ENCODE measurements around the gene WDR88. TPM values are rescaled to one million over a fixed set of nuclear protein-coding genes. Genes with fewer than 3 reads are reported as not detected.
"Not testable (repeated sequence)": the region's sequence is repeated elsewhere in the genome, so short reads cannot be mapped to it uniquely, and the experiment has no call there.

The WDR88 gene
- total RNA-seq, 1 donor from 2014 or later = not detected

DNA sequence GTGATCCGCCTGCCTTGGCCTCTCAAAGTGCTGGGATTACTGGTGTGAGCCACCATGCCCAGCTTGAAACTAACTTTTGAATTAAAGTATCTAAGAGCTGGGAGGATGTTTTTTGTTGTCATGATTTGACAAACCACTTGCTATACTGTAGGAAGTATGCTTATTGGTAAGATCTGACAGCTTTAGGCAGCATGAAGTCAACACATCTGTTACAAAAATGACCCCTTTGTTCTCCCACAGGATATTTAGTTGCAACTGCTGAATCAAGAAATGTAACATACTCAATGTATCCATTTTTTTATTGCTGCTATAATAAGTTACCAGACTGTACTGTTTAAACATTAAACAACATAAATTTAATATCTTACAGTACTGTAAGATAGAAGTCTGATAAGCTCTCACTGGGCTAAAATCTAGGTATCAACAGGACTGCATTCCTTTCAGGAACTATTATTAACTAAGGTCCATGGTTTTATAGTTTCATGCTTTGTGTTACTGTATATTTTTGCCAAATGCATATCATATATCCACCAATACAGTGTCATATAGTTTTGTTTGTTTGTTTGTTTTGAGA lies 39.4 kb downstream of the WDR88 start:
- DNase-seq (ENCODE audit: low read depth, low spot score) = no peak

DNA sequence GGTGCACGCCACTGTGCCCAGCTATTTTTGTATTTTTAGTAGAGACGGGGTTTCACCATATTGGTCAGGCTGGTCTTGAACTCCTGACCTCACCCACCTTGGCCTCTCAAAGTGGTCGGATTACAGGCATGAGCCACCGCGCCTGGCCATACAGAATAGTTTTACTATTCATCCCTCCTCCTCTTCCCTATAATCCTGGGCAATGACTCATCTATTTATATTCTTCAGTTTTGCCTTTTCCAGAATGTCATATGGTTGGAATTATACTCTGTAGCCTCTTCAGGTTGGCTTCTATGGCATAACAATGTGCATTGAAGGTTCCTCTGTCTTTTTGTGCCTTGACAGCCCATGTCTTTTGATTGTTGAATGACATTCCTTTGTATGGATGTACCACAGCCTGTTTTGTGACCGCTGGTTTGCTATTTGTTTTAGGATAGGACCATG lies 40.0 kb downstream of the WDR88 start:
- no peak for DNase-seq (ENCODE audit: low read depth, low spot score)

DNA sequence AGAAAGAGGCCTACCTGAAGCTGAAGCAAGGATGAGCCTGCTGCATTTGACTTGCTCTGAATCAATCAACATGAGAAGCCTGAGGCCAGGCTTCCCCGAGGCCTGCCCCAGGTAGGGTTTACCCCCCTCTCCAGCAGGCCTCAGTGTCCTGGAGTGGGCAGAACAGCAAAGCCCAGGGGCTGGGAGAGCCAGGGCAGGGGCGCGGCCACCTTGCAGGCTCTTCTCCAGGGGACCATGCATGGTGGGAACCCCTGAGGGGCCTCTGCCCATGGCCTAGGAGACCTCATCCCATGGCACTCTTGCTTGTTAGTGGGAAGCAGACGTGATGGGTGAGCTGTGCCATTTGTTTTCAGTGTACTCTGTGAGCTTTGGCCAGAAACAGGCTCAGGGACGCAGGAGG lies 42.3 kb downstream of the WDR88 start:
- DNase-seq (ENCODE audit: low read depth, low spot score) = no peak

DNA sequence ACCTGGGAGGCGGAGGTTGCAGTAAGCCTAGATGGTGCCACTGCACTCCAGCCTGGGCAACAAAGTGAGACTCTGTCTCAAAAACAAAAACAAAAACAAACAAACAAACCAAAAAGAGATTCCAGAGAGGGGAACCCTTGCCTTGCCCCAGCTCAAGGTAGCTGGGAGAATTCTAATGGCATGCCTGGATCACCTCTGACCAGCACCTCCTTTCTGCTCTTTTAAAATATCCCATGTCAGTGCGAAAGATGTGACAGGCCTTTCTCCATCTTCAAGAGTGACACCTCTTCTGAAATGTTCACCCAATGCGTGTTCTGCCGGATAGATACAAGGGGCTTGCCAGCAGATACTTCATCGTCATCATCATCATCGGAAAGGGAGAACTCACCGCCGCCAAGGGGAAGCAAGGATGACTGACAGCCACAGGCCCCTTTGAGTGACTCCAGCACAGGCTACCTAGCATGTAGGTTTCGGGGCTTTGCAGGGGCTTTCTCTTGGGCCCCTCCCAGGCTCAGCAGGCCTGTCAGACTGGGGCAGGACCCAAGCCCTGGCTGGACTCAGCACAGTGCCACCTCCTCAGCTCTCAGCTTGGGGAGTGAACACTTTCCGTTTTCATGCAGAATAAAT lies 43.4 kb downstream of the WDR88 start:
- no peak for DNase-seq (ENCODE audit: low read depth, low spot score)

DNA sequence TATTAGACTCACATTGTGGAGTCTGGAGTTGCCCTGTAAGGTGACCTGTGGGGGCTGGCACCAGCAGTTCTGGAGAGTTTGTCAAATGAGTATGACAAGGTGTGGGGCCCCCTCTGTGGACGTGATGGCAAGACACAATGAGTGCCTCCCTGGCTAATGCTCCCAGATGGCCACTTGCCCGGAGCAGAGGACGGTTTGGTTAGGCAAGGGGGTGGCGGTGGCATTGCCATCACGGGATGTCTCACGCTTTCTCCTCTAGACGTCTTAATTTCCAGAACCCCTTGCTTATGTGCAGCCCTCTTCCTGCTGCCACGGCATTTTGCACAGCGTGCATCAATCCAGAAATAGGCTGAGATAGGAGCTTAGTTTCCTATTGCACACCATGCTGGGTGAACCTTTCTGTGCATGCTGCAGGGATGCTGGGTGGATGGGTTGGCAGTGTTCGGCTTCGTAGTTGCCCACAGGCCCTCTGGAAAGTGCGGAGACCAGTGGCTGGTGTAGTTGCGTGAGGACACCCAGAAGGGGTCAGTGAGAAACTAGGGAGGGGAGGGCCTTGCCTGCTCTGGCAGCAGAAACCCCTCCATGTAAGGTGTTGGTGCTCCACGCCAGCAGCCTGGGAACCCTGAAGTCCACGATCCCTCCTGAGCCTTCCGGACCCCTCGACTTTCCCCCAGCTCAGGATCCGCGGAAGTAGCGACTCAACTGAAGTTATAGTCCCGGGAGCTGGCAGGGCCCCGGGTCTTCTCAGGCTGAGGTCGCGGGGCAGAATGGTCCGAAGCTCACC lies 44.2 kb downstream of the WDR88 start:
- DNase-seq (ENCODE audit: low read depth, low spot score) = no peak

DNA sequence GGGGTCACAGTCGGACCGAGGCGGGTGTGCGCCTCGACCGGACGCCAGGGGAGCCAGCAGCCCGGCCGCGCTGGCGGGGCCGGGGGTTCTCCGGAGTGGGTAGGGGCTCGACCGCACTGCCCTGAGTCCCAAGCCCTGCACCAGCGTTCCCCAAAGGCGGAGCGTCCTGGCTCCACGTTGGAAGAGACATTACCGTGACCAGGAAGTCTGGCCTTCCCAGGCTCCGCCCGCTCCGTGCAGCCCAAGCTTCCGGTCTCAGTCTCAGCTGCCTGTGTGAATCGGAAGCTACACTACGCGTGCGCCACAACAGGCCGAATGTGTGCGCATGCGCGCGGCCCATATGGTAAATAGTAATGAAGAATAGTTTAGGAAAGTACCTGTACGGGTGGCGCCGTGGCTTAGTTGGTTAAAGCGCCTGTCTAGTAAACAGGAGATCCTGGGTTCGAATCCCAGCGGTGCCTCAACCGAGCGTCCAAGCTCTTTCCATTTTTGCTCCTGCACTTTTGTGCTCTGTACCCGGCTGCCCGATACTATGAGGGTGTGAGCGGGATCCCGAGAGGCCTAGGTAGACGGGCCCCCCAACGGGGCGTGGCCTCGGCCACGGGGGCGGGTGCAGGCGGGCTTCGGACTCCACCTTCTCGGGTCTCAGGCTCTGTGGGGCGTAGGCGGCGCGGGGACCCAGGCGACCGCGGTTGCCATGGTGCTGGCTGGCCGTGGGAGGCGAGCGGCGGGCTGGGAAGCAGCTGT lies 44.9 kb downstream of the WDR88 start:
- DNase-seq (ENCODE audit: low read depth, low spot score) = peak; percentile 89

DNA sequence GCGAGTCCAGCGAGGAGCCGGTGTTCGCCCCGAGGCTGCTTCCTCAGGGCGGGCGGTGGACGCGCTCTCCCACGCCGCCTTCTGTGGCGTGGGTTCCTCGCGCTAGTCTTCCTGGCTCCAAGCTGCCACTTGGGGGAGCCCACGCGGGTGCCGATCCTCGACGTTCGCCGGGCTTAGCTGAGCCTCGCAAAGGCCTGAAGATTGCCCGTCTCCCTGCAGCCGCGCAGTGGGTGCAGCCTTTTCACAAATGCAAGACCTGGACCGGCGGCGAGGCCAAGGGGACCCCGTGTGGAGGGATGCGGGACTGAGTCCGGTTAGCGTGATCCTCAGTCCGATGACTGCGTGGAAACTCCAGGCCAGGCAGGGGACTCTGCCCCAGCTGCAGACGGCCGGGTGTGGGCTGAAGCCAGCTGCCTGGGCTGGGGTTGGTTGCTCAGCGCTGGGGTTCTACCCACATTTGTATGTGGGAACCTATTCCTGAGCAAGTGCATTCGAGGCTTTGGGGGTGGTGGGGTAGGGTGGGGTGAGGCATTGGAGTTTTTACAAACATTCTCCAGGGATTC lies 45.6 kb downstream of the WDR88 start:
- no peak for DNase-seq (ENCODE audit: low read depth, low spot score)

DNA sequence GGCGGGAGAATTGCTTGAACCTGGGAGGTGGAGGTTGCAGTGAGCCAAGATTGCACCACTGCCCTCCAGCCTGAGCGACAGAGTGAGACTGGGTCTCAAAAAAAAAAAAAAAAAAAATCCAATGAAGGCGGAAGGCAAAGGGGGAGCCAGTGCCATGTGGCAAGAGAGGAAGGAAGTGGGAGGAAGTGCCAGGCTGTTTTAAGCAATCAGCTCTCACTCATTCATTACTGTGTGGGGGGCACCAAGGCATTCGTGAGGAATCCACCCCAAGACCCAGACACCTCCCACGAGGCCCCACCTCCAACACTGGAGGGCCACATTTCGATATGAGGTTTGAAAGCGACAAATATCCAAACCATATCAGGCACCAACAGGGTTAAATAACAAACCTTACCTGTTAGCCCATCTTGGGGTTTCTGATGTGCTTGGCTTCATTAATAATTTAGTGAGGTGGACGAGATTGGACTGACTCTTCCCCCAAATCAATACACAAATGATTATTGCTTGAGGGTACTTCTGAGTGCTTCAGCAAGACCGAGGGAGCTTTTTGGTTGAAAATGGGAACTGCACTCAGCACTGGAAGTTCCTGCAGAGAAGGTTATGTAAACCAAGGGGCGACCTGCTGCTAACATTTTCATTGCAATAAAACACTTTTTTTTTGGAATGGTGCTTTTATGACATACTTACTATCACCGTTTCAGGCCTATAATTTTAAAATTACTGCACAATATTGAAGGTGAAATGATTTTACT lies 54.7 kb downstream of the WDR88 start:
- DNase-seq (ENCODE audit: low read depth, low spot score) = no peak

DNA sequence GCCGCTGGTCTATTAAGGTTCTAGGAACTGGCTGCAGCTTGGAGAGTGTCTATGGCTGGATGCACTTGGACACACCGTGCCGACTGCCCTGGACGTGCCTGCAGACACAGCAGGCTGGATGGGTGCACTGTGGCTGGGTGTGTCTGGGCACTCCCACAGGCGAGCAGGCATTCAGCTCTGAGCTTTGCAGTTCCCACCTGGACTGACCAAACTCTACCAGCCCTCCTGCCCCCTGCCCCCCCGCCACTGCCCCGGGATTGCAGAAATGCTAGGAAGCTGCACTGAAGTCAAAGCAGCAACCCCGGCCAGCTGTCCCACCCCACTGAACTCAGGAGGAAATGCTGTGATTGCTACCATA lies 55.2 kb downstream of the WDR88 start:
- DNase-seq (ENCODE audit: low read depth, low spot score) = no peak

DNA sequence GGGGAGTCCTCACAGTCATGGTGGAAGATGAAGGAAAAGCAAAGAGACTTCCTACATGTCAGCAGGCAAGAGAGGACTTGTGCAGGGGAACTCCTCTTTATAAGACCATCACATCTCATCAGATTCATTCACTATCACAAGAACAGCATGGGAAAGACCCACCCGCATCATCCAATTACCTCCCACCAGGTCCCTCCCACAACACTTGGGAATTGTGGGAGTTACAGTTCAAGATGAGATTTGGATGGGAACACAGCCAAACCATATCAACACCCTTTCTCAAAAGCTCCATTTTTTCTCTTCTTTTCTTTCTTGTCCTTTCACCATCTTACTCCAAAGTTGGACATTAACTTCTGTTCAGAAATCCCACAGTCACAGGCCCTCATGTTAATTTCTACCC lies 57.5 kb downstream of the WDR88 start:
- no peak for DNase-seq (ENCODE audit: low read depth, low spot score)

DNA sequence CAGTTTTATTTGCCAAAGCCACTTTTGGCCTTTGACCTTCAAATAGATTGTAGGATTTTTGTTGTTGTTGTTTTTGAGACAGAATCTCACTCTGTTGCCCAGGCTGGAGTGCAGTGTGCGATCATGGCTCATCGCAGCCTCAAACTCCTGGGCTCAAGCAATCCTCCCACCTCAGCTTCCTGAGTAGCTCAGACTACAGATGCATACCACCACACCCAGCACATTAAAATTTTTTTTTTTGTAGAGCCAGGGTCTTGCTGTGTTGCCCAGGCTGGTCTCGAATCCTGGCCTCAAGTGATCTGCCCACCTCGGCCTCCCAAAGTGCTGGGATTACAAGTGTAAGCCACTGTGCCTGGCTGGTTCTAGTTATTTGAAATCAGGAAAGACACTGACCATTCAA lies 59.2 kb downstream of the WDR88 start:
- not testable (repeated sequence) for DNase-seq (ENCODE audit: low read depth, low spot score)

DNA sequence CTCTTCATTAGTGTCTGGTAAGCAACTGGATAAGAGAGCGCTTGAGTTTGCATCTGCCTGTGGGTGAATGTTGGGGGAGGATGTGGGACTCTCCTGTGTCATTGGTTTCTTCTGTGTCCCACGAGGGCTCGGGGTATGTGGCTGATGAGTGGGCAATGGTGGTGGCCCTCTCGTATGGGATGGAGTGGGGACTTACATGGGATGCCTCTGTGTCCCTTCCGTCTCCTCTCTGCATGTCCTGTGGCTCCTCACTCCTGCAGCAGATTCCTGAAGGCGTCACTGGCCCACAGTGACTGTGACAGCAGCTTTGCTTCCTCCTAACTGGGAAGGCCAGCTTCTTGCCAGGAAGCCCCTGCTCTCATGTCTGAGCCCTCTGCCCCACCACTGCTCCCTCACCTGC lies 59.6 kb downstream of the WDR88 start:
- DNase-seq (ENCODE audit: low read depth, low spot score) = no peak

DNA sequence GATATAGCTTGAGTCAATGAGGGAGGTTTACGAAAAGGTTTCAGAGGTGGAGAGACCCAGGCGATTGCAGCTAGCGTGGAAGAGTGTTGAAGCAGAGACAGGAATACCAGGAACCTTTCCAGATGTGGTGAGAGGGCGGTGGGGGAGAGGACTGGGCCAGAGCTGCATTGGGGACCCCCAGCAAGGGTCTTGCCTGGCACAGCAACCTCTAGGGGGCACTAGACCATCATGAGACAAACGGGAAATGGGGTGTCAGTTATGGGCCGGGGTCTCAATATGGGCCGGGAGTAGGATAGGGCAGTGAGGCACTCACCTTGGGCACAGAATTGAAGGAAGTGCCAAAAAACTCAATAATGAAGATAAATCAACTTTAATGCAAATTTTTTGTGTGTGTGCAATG lies 60.1 kb downstream of the WDR88 start:
- no peak for DNase-seq (ENCODE audit: low read depth, low spot score)

DNA sequence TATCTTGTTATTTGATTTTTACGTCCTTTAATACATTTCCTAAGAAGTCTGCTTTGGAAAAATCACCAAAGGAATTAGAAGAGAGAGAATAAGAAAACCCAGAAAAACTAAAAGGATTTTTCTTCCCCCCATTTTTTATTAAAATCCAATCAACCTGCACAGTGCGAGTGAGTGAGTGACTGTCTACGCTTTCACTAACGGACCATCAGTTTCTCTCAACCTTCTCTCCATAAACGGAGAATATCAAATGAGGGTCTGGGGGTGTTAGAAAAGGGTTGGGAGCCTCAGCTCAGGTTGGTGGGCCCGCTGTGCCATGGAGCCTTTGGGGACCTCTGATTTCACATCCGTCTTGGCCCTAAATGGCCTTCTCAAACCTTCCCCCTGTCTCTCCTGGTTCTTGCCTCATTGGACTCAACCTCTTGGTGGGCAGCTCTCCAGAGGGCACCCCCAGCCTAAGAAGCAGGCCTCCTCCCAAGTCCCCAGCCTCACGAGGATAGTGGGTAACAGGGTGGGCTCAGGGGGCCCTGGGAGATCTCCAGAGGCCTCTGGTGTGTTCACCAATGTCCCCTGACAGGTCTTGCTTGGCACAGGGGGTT lies 61.5 kb downstream of the WDR88 start:
- DNase-seq (ENCODE audit: low read depth, low spot score) = no peak

DNA sequence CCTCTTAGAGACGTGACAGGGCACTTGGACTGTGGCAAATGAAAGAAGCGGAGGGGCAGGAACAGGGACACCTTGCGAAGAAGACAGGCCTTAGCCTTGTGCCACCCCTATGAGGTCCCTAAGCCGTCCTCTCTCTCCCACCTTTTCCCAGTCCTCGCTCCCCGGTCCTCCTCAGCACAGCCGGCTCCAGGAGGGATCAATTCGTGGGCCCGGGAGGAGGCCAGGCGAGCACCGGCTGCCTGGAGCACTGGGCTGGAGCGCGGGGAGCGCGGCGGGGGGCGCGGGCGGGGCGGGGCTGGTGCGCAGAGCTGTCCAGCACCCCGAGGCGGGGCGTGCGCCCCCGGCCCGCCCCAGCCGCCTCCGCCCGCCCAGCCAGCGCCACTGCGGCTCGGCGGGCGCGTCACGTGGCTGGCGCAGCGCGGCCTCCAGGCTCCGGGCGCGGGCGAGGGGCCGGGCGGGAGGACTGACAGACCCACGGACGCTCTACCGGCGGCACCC lies 62.0 kb downstream of the WDR88 start, which contains the start of gene LRP3:
TSS of gene LRP3 (plus strand) at position 466 of the 498 bp plus-strand sequence. CDS start 456 bp downstream, outside the sequence.
- no peak for DNase-seq (ENCODE audit: low read depth, low spot score)

DNA sequence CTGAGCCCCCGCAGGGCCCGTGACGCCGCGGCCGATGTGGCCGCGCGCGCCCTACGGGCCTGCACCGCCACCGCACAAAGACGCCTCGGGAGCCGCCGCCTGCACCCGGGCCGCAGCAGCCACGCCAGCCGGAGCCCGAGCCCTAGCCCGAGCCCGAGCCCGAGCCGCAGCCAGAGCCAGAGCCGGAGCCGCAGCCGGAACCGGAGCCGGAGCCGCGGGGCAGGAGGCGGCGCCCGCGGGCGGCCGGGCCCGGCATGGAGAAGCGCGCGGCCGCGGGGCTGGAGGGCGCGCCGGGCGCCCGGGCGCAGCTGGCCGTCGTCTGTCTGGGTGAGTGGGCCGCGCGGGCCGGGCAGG lies 62.6 kb downstream of the WDR88 start:
- DNase-seq (ENCODE audit: low read depth, low spot score) = no peak

DNA sequence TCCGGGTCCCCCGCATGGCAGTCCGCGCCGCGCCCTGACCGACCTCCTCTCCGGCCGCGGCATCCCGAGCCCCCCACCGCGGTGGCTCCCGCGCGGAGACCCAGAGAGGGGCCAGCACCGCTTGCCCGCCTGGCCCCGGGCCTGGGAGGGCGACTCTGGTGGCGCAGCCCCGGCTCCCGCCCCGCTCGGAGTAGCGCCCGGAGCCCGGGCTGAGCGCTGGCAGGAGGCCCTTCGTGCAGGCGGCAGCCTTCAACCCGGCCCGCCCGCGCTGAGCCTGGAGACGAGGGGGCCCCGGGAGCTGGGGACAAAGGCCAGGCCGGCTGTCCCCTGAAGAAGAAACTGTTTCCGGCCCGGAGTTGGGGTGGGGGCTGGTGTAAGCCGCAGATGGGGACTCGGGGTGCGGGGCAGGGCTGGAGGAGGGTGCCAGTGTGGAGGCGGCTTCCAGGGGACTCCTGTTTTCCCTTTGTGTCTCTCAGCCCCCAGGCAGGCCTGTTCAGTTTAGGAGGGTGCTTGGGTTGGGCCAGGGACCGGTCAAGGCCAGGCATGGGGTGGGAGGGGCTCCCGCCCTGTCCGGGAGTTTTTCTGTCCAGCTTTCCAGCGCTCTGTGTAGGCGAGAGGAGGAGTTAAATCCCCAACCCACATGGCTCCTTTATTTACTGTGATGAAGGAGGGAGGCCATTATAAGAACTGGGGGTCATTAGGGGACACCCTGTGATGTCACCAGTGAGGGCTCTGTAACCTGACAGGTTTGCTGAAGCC lies 63.2 kb downstream of the WDR88 start:
- no peak for DNase-seq (ENCODE audit: low read depth, low spot score)

DNA sequence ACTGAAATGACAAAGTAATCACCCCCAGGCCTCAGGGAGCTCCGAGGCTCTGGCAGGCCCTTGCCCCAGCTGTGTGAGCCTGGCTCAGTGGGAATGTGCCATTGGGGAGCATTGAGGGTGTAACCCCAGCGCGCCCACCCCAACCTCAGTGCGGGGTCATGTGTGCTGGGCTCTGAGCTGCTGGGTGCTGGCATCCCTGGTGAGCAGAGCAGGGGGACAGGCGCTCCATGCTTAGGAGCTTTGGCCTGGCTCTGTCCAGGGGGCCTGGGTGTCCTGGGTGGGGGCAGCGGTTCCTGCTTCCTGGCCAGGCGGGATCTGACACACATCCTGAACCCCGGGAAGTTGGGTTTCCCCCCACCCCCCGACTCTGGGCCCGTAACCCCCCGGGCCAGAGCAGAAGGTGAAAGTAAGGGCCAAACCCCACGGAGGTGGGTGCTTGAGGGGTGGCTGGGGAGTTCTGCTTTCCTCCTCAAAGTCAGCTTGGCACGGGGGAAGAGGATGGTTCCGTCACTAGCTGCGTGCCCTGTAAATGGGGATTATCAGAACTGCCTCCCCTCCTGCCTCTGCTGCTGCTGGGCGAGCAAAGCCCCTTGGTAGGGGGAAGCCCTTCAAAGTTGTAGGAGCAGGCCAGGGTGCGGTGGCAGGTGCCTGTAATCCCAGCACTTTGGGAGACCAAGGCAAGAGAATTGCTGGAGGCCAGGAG lies 63.9 kb downstream of the WDR88 start:
- no peak for DNase-seq (ENCODE audit: low read depth, low spot score)
